SU-DHL-6 (cell line): ENCODE data around the gene P3H3.

Experiments used
- CTCF ChIP-seq: fragments of 200-600 bp; sonication (generic); IDR thresholded peaks from one replicate; pipeline ENCODE4 v1.5.1; 2017; ENCODE audit warnings: antibody characterized with exemption, mild to moderate bottlenecking, low read length, moderate library complexity; ENCODE audit not compliant: insufficient read depth, poor library complexity, severe bottlenecking
- EZH2phosphoT487 ChIP-seq: fragments of 200-600 bp; sonication (generic), shearing (Covaris generic); conservative IDR thresholded peaks from 2 replicates; pipeline ENCODE4 v1.6.1; 2018; ENCODE audit warnings: mild to moderate bottlenecking, antibody characterized with exemption, low read length, moderate library complexity, mixed read lengths

GRCh38 chr12:6860942-6861341 is 32.7 kb downstream of the P3H3 start:
- TF ChIP-seq CTCF (no peak), EZH2phosphoT487 (no peak)
